ENCODE results near the gene EPHX1.

DNA sequence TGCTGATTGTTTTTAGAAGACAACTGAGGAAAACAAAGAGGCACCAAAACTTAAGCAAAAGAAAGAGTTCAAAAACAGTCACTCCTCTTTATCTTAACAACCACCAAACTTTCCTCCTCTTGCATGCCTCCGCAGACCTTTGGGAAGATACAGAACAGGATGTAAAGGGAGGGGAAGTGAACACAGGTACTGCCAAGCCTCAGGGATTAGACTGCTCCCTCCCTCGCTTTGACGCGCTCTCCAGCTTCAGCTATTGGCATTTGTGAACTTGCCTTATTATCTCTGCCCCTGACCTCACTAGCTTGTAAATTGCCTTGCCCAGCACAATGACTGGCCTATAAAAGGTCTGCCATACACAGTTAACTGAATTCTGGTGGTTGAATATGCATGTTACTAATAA is 37.1 kb upstream of the EPHX1 start:
- no peak for TF ChIP-seq ZNF274 (IDR thresholded peaks at IDR 0.05; ENCODE audit: low read depth, low read length)
- no peak for TF ChIP-seq YY1 (IDR thresholded peaks at IDR 0.05; ENCODE audit: insufficient read depth, insufficient read length)

Data from NT2/D1 (cell line).